Measurements from ENCODE around the gene KEL.

The KEL gene

GRCh38 chr7:142896741-142897379 lies 65.3 kb downstream of the KEL start:
- DNase-seq: no peak

- DNase-seq: no peak
These were observed 66.0 kb downstream of the KEL start for GRCh38 chr7:142896151-142896550.

- no peak for DNase-seq
These were observed 67.1 kb downstream of the KEL start for GRCh38 chr7:142894985-142895593.

GRCh38 chr7:142894112-142894984 lies 67.8 kb downstream of the KEL start:
- no peak for DNase-seq

GRCh38 chr7:142892951-142893350 lies 69.2 kb downstream of the KEL start:
- no peak for DNase-seq

- no peak for DNase-seq
These were observed 70.6 kb downstream of the KEL start for GRCh38 chr7:142891490-142892082.

Measured in NCI-H69 (cell line).